GM19238 (cell line): ENCODE measurements around the gene MRPL36.
"Not testable (repeated sequence)": the region's sequence is repeated elsewhere in the genome, so short reads cannot be mapped to it uniquely, and the experiment has no call there.

Source experiments
- DNase-seq: peaks from one replicate; pipeline ENCODE4 v3.0.0; 2011; ENCODE audit warnings: low spot score; ENCODE audit not compliant: insufficient read length

The MRPL36 gene

GRCh38 chr5:1815881-1816292 is 16.2 kb upstream of the MRPL36 start:
- DNase-seq, result no peak

GRCh38 chr5:1815071-1815786 is 15.6 kb upstream of the MRPL36 start:
- no peak for DNase-seq

- DNase-seq, result no peak
These were observed 14.8 kb upstream of the MRPL36 start for GRCh38 chr5:1814183-1815020.

- DNase-seq, result no peak
These were observed 11.0 kb upstream of the MRPL36 start for GRCh38 chr5:1810581-1811101.

GRCh38 chr5:1809416-1810035 is 9.9 kb upstream of the MRPL36 start:
- DNase-seq, result no peak

- DNase-seq, result no peak
These were observed 8.8 kb upstream of the MRPL36 start for GRCh38 chr5:1808439-1808838.

- no peak for DNase-seq
These were observed 8.0 kb upstream of the MRPL36 start for GRCh38 chr5:1807451-1808185.

GRCh38 chr5:1806974-1807373 is 7.3 kb upstream of the MRPL36 start:
- no peak for DNase-seq

GRCh38 chr5:1806199-1806598 is 6.6 kb upstream of the MRPL36 start:
- no peak for DNase-seq

- DNase-seq, result no peak
These were observed 6.1 kb upstream of the MRPL36 start for GRCh38 chr5:1805736-1806135.

GRCh38 chr5:1805326-1805725 is 5.7 kb upstream of the MRPL36 start:
- DNase-seq, result no peak

GRCh38 chr5:1804001-1804690 is 4.5 kb upstream of the MRPL36 start:
- DNase-seq, result no peak

- DNase-seq, result no peak
These were observed 3.6 kb upstream of the MRPL36 start for GRCh38 chr5:1803192-1803591.

- DNase-seq, result no peak
These were observed 2.3 kb upstream of the MRPL36 start for GRCh38 chr5:1801967-1802295.

- DNase-seq, result peak; percentile 77
These were observed 1.8 kb upstream of the MRPL36 start, which contains the start of gene NDUFS6 for GRCh38 chr5:1801222-1801966. Gene NDUFS6, plus strand, starts transcription at chr5:1801407. Its CDS starts 11 bp downstream, at chr5:1801418.

GRCh38 chr5:1800472-1801221 is 1.0 kb upstream of the MRPL36 start:
- DNase-seq, result no peak

GRCh38 chr5:1799110-1799601 is 481 bp downstream of the MRPL36 start:
- no peak for DNase-seq

GRCh38 chr5:1798589-1798988 is 1.0 kb downstream of the MRPL36 start:
- DNase-seq, result not testable (repeated sequence)

- no peak for DNase-seq
These were observed 1.8 kb downstream of the MRPL36 start for GRCh38 chr5:1797855-1798254.
